DMS153 treated with DMSO at 0.1 percent for 48 hours (cell line): Measurements from ENCODE around the gene KRTAP5-5.

Experiments
- DNase-seq: peaks from one replicate; lab custom pipeline; 2025; ENCODE audit not compliant: unreplicated experiment; lab: John Stamatoyannopoulos, UW

KRTAP5-5 gene

DNA sequence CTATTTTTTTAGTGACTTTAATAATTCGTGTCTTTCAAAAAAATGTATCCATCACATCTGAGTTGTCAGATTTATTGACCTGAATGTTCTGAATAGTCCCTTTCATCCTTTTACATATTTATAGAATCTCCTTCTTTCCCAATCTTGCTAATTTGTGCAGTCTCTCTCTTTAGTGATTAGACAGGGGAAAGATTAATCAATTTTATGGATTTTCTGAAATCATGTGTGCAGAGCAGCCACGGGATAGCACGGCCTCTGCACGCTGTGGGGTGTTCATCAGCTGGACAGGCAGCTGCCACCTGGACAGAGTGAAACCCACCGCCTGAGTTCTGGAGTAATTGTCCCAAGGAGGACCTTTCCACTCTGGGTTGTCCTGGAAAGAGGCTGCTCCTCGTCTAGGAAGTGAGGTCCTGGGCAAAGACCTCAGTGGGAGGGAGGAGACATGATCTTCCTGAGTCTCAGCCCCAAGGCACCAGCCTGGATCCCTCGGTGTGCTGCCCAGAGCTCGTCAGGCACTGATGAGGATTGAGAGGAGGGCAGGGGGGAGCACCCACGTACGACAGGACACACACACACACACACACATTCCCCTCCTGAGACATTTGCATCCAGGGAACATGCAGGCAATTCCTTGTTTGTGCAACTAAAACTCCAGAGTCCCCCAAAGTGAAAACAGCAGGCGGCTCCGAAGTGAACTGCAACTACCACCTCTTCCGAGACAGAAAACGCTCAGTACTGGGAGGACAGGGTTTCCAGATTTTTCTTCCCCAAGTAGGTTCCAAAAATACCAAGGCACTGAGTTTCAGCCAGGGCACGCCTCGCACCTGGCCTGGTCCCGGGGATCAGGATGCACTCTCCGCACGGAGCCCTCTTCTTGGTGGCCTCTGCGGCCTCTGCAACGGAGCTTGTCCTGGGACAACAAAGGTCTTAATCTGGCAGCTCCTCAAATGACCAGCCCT is 44.9 kb downstream of the KRTAP5-5 start:
- DNase-seq, result no peak

DNA sequence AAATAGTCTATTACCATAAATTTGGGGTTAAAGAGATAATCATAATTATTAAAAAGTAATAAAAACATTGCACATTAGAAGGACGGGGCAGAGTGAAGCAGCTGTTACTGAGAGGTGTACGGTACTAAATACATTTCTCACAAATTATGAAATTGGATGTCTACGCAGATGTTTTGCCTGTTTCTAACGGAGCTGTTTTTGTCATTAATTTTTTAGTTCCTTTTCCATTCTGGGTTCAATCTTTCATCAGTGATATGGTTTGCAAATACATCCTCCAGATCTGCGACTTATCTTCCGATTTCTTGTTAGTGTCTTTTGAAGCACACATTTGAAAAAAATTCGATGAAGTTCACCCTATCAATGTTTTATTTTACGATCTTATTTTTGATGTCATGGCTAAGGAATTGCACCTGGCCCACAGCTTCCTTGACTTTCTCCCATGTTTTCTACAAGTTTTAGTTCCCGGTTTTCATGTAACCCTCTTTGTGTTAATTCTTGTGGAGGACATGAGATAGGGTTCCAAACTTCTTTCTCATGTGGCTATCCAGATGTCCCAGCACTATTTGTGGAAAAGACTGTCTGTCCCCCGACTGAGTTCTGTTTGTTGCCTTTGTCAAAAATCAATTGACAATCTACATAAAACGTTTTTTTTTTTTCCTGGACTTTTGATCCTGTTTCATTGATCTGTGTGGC is 46.1 kb downstream of the KRTAP5-5 start:
- DNase-seq, result no peak

DNA sequence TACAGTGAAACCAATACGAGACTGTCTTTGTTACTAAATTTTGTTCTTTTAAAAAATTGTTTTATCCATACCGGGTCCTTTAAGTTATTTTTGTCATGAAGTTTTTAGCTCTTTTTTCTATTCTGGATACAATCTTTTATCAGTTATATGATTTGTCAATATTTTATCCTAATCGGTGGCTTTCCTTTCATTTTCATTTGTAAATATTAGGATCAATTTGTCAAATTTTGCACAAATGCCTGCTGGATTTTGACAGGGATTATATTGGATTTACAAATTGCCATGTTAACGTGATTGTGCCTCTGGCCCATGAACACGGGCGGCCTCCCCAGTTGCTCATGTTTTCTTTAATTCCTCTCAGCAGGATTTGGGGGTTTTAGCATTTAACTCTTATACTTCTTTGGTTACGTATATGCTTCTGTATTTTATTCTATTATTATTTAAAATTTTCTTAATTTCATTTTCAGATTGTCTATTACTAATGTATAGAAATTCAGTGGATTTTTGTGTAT is 46.7 kb downstream of the KRTAP5-5 start:
- no peak for DNase-seq

- no peak for DNase-seq
Observed at GRCh38 chr11:1679881-1680280, 50.3 kb downstream of the KRTAP5-5 start.
